Prostate gland (tissue), 2 donors: ENCODE results near the gene TTC34.

Experiments used
- POLR2AphosphoS5 ChIP-seq: sonication (generic); formaldehyde crosslinking; IDR thresholded peaks from one replicate; pipeline ENCODE4 v1.6.1; 2017; ENCODE audit warnings: antibody characterized with exemption
- TF ChIP-seq, protein P1 (sequence below), 4 experiments: fragments of 200-600 bp in 2 of 4; fragments of 450-650 bp in 2 of 4; sonication (generic) in 2 of 4; IDR thresholded peaks; 1 replicate in 3 of 4; 2 replicates in 1 of 4; pipeline ENCODE4 v1.5.1; 2016 to 2019; ENCODE audit warnings: antibody characterized with exemption in 4 of 4, mild to moderate bottlenecking in 2 of 4, moderate library complexity in 2 of 4

DNA sequence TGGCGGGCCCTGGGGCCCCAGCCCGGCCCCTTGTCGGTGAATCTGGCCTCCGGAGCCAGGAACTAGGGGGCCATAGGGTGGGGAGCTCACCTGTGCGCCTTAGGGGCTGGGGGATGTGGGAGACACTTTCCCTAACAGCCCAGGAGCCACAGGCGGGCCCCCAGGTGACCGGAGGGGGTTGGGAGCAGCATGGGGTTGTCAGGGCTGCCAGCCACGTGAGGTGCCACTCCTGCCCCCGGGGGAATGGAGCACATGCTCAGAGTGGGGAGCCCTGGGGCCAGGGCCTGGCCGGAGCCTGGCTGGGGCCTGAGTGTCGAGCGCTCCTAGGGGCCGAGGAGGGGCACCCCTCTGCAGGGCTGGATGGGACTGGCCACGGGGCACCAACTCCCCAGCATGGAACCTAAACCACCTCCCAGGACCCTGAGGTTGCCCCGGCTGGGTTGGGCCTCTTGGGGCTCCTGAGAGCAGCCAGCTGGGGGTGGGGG lies 195.1 kb downstream of the TTC34 start:
- TF ChIP-seq, protein P1, sequence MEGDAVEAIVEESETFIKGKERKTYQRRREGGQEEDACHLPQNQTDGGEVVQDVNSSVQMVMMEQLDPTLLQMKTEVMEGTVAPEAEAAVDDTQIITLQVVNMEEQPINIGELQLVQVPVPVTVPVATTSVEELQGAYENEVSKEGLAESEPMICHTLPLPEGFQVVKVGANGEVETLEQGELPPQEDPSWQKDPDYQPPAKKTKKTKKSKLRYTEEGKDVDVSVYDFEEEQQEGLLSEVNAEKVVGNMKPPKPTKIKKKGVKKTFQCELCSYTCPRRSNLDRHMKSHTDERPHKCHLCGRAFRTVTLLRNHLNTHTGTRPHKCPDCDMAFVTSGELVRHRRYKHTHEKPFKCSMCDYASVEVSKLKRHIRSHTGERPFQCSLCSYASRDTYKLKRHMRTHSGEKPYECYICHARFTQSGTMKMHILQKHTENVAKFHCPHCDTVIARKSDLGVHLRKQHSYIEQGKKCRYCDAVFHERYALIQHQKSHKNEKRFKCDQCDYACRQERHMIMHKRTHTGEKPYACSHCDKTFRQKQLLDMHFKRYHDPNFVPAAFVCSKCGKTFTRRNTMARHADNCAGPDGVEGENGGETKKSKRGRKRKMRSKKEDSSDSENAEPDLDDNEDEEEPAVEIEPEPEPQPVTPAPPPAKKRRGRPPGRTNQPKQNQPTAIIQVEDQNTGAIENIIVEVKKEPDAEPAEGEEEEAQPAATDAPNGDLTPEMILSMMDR (IDR thresholded peaks at IDR 0.05): no peak
- TF ChIP-seq POLR2AphosphoS5: no peak
